Mucosa of stomach (tissue), 1 donor: ENCODE measurements around the gene CMIP.

Source experiments
- H3K27me3 ChIP-seq: one replicate; pipeline ENCODE4 v1.7.0; 2013; ENCODE audit warnings: mild to moderate bottlenecking, low read length; ENCODE audit not compliant: control insufficient read depth, insufficient read depth
- H3K36me3 ChIP-seq: one replicate; pipeline ENCODE4 v1.7.0; 2013; ENCODE audit warnings: low read length; ENCODE audit not compliant: control insufficient read depth, insufficient read depth
- H3K4me1 ChIP-seq: one replicate; pipeline ENCODE4 v1.7.0; 2013; ENCODE audit warnings: mild to moderate bottlenecking, low read length; ENCODE audit not compliant: control insufficient read depth, insufficient read depth
- H3K4me3 ChIP-seq: one replicate; pipeline ENCODE4 v1.7.0; 2013; ENCODE audit warnings: low read length
- H3K9ac ChIP-seq: one replicate; pipeline ENCODE4 v1.7.0; 2013; ENCODE audit warnings: mild to moderate bottlenecking, low read length, moderate library complexity
- H3K9me3 ChIP-seq: one replicate; pipeline ENCODE4 v1.7.0; 2013; ENCODE audit warnings: mild to moderate bottlenecking, low read length, moderate library complexity; ENCODE audit not compliant: control insufficient read depth
- donor health status: Pancreatic carcinoma.

Gene CMIP

GRCh38 chr16:81637336-81638235 is 193.0 kb downstream of the CMIP start:
- Histone ChIP-seq H3K4me1 (peaks cover 22% of the 10 kb centered on the region), H3K9ac (no peak overlapping the region)

GRCh38 chr16:81638286-81638945 is 193.8 kb downstream of the CMIP start:
- peaks cover 1% of the 10 kb centered on the region for H3K36me3 ChIP-seq
- no peak overlapping the region for H3K9ac ChIP-seq
- H3K4me1 ChIP-seq: peaks cover 13% of the 10 kb centered on the region
- H3K27me3 ChIP-seq: no peaks in the 10 kb centered on the region
- H3K4me3 ChIP-seq: no peak overlapping the region
- no peaks in the 10 kb centered on the region for H3K9me3 ChIP-seq

More at GRCh38 chr16:81637336-81638235, 193.0 kb downstream of the CMIP start:
- Histone ChIP-seq H3K9me3 (no peaks in the 10 kb centered on the region), H3K27me3 (no peaks in the 10 kb centered on the region), H3K4me3 (no peak overlapping the region), H3K36me3 (peaks cover 8% of the 10 kb centered on the region)

DNA sequence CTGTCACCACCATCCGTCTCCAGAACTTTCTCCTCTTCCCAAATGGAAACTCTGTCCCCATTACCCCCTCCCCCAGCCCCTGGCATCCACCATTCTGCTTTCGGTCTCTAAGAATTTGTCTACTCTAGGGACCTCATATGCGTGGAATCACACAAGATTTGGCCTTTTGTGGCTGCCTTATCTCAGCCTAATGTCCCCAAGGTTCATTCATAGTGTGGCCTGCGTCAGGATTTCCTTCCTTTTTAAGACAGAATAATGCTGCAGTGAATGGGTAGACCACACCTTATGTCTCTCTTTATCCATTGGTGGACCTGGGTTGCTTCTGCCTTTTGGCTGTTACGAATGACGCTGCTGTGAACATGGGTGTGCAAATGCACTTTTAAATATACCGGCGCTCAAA is 194.7 kb downstream of the CMIP start:
- Histone ChIP-seq H3K4me3 (no peak overlapping the region), H3K27me3 (no peaks in the 10 kb centered on the region), H3K9ac (no peak overlapping the region), H3K4me1 (peaks cover 8% of the 10 kb centered on the region), H3K36me3 (no peaks in the 10 kb centered on the region), H3K9me3 (no peaks in the 10 kb centered on the region)

- H3K36me3 ChIP-seq: no peaks in the 10 kb centered on the region
These were observed 195.5 kb downstream of the CMIP start for GRCh38 chr16:81639931-81640680.

DNA sequence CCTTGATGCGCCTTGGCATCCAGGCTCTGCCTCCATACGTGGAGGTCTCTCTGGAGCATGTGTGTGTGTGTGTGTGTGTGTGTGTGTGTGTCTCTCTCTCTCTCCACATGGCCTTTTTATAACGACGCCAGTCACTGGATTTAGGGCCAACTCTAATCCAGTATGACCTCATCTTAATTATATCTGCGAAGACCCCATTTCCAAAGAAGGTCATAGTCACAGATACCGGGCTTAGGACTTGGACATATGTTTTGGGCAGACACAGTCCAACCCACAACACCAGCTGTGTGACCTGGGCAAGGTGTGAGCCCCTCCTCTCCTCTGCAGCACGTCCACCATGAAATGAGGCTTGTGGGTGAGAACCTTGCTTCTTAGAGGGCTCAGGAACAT is 196.1 kb downstream of the CMIP start:
- no peaks in the 10 kb centered on the region for H3K9me3 ChIP-seq
- H3K9ac ChIP-seq: no peak overlapping the region
- H3K4me1 ChIP-seq: peaks cover 5% of the 10 kb centered on the region

More at GRCh38 chr16:81639931-81640680, 195.5 kb downstream of the CMIP start:
- H3K4me3 ChIP-seq: no peak overlapping the region
- peaks cover 5% of the 10 kb centered on the region for H3K4me1 ChIP-seq
- H3K27me3 ChIP-seq: no peaks in the 10 kb centered on the region
- H3K9ac ChIP-seq: no peak overlapping the region
- no peaks in the 10 kb centered on the region for H3K9me3 ChIP-seq

GRCh38 chr16:81641395-81642106 is 196.9 kb downstream of the CMIP start:
- Histone ChIP-seq H3K4me1 (peaks cover 5% of the 10 kb centered on the region), H3K27me3 (no peaks in the 10 kb centered on the region), H3K4me3 (no peak overlapping the region), H3K36me3 (no peaks in the 10 kb centered on the region), H3K9ac (no peak overlapping the region), H3K9me3 (no peaks in the 10 kb centered on the region)

More for the DNA sequence above, 196.1 kb downstream of the CMIP start:
- H3K4me3 ChIP-seq: no peak overlapping the region
- no peaks in the 10 kb centered on the region for H3K36me3 ChIP-seq
- no peaks in the 10 kb centered on the region for H3K27me3 ChIP-seq

- Histone ChIP-seq H3K4me1 (peaks cover 5% of the 10 kb centered on the region), H3K9ac (no peak overlapping the region), H3K9me3 (no peaks in the 10 kb centered on the region), H3K36me3 (no peaks in the 10 kb centered on the region), H3K27me3 (no peaks in the 10 kb centered on the region), H3K4me3 (no peak overlapping the region)
These were observed 197.5 kb downstream of the CMIP start for GRCh38 chr16:81642107-81642436.

GRCh38 chr16:81642943-81643342 is 198.3 kb downstream of the CMIP start:
- Histone ChIP-seq H3K9ac (no peak overlapping the region), H3K4me3 (no peak overlapping the region), H3K36me3 (no peaks in the 10 kb centered on the region), H3K9me3 (no peaks in the 10 kb centered on the region), H3K4me1 (peaks cover 2% of the 10 kb centered on the region), H3K27me3 (no peaks in the 10 kb centered on the region)

GRCh38 chr16:81645266-81645694 is 200.7 kb downstream of the CMIP start:
- Histone ChIP-seq H3K4me1 (peaks cover 8% of the 10 kb centered on the region), H3K9ac (no peak overlapping the region), H3K9me3 (no peaks in the 10 kb centered on the region), H3K4me3 (no peak overlapping the region), H3K36me3 (no peaks in the 10 kb centered on the region), H3K27me3 (no peaks in the 10 kb centered on the region)

DNA sequence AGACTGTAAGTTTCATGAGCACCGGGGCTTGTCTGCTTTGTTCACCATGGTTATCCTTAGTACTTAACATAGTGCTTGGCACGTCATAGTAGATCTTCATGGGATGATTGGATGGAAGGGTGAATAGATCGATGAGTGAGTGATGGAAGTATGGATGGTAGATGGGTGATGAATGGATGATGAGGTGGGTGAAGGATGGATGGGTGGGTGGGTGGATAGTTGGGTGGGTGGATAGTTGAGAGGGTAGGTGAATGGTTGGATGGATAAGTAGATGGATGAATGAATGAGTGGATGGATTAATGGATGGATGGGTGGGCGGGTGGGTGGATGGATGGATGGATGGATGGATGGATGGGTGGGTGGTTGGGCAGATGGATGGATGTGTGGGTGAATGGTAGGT is 201.3 kb downstream of the CMIP start:
- Histone ChIP-seq H3K4me3 (no peak overlapping the region), H3K9ac (no peak overlapping the region), H3K9me3 (no peaks in the 10 kb centered on the region), H3K4me1 (peaks cover 11% of the 10 kb centered on the region), H3K36me3 (no peaks in the 10 kb centered on the region), H3K27me3 (no peaks in the 10 kb centered on the region)

- Histone ChIP-seq H3K9ac (no peak overlapping the region), H3K27me3 (no peaks in the 10 kb centered on the region), H3K9me3 (no peaks in the 10 kb centered on the region), H3K36me3 (no peaks in the 10 kb centered on the region), H3K4me3 (no peak overlapping the region), H3K4me1 (peaks cover 11% of the 10 kb centered on the region)
These were observed 202.0 kb downstream of the CMIP start for GRCh38 chr16:81646561-81646960.
